GM20000 (cell line): Measurements from ENCODE around the gene ADAMTSL3.

Source experiments
- DNase-seq: peaks from one replicate; pipeline ENCODE4 v3.0.0; 2012; ENCODE audit warnings: low spot score
- CTCF ChIP-seq: IDR thresholded peaks from 2 replicates; pipeline ENCODE4 v1.5.1; 2012; ENCODE audit warnings: mild to moderate bottlenecking, control low read depth; ENCODE audit errors: extremely low read depth, missing control alignments

ADAMTSL3 gene

GRCh38 chr15:83653639-83654378 lies at the start of gene ADAMTSL3:
TSS of gene ADAMTSL3 (plus strand) at chr15:83654123. CDS start at chr15:83655762, 1,639 bp downstream.
- TF ChIP-seq CTCF = no peak

GRCh38 chr15:83604549-83604948 lies 49.4 kb upstream of the ADAMTSL3 start:
- DNase-seq = no peak
- no peak for TF ChIP-seq CTCF

More at GRCh38 chr15:83653639-83654378, at the start of gene ADAMTSL3:
- no peak for DNase-seq

GRCh38 chr15:83605111-83605945 lies 48.6 kb upstream of the ADAMTSL3 start:
- TF ChIP-seq CTCF = no peak
- DNase-seq = no peak

GRCh38 chr15:83610132-83610531 lies 43.8 kb upstream of the ADAMTSL3 start:
- DNase-seq = no peak
- TF ChIP-seq CTCF = no peak

GRCh38 chr15:83610901-83611685 lies 42.8 kb upstream of the ADAMTSL3 start:
- TF ChIP-seq CTCF = no peak
- DNase-seq = no peak

GRCh38 chr15:83612226-83612625 lies 41.7 kb upstream of the ADAMTSL3 start:
- no peak for DNase-seq
- no peak for TF ChIP-seq CTCF
